Stimulated activated CD4-positive, alpha-beta T cell treated with anti-CD3 and anti-CD28 coated beads, Interleukin-1b, Interleukin-23, amount 100 ng/mL, for 24 hours (primary cell): Measurements from ENCODE around the gene C20orf204.
"Not testable (repeated sequence)": the region's sequence is repeated elsewhere in the genome, so short reads cannot be mapped to it uniquely, and the experiment has no call there.

ENCODE experiments used
- DNase-seq, 4 experiments: peaks; one replicate each; pipeline ENCODE4 v3.0.0-alpha.2; 2020; ENCODE audit warnings: low read depth in 4 of 4, low spot score in 1 of 4

Gene C20orf204, protein sequence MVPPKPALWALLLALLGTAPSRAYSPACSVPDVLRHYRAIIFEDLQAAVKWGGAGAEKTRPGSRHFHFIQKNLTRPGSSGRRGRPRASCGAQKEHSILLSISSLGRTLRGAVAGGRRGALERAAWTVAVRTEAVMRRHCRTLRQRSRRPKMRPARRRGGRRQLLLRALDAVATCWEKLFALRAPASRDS

GRCh38 chr20:64035933-64036345 is at the start of gene C20orf204:
TSS of gene C20orf204 (plus strand) at chr20:64036182. CDS start at chr20:64036324, 142 bp downstream.
- DNase-seq, result no peak

GRCh38 chr20:64000906-64001305 is 35.1 kb upstream of the C20orf204 start:
- no peak for DNase-seq

GRCh38 chr20:64001607-64002011 is 34.4 kb upstream of the C20orf204 start:
- no peak for DNase-seq

DNA sequence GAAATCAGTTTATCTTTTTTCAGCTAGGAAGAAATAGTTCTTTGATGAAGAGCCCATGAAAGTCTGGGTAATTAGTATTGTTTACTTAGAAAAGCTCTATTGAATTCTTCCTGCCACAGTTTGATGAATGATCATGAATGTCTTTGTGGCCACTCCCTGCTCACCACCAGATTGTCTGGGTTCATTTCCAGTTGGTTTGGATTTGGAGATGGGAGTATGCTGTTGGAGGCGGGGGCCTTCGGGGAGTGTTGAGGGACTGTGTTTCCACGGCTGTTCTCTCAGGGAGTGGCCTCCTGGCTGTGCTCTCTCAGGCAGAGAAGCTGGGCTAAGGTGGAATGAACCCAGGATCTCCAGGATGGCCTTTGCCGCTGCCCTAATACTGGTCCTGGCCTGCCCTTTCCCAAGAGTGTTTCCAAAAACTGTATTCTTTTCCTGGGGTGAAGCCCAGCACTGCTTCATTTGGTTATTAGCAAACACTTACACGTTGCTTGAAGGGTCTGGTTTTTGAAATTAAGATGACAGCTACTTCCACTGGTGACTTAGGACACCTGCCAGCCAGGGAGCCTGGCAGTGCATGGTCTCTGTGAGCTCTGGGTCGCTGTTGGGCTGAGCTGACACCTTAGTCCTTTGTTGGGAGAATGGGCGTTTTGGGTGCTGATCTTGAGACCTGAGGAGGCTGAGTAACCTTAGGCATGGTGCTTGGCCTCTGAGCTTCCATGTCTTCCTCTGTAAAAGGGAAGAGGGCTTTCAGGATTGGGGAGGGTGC is 31.8 kb upstream of the C20orf204 start:
- no peak for DNase-seq

DNA sequence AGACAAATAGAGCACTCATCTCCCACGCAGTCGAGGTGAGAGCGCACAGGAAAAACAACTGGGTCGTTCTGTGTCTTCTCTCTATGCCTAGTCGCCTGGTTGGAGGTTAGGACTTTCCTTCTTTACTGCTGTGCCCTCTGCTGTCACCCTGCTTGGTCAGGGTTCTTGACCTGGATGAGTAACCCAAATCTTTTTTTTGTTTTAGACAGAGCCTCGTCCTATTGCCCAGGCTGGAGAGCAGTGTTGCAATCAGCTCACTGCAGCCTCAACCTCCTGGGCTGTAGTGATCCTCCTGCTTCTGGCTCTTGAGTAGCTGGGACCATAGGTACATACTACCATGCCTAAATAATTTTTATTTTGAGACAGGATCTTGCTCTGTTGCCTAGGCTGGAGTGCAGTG is 30.6 kb upstream of the C20orf204 start:
- no peak for DNase-seq

DNA sequence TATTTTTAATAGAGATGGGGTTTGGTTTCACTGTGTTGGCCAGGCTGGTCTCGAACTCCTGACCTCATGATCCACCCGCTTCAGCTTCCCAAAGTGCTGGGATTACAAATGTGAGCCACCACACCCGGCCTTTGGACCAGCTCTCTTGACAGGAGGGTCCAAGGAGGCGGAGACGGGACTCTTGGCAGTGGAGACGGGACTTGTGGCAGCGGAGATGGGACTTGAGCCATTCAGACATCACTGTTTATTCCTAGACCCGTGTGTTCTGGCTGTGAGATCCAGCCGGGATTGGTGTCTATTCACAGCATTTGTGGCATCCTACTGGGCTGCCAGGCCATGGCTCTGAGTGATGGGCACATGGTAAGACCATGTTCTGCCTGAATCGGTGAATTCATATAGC is 29.5 kb upstream of the C20orf204 start:
- DNase-seq, result no peak

GRCh38 chr20:64006902-64007301 is 29.1 kb upstream of the C20orf204 start:
- DNase-seq, result no peak

GRCh38 chr20:64009811-64010387 is 26.1 kb upstream of the C20orf204 start:
- no peak for DNase-seq

DNA sequence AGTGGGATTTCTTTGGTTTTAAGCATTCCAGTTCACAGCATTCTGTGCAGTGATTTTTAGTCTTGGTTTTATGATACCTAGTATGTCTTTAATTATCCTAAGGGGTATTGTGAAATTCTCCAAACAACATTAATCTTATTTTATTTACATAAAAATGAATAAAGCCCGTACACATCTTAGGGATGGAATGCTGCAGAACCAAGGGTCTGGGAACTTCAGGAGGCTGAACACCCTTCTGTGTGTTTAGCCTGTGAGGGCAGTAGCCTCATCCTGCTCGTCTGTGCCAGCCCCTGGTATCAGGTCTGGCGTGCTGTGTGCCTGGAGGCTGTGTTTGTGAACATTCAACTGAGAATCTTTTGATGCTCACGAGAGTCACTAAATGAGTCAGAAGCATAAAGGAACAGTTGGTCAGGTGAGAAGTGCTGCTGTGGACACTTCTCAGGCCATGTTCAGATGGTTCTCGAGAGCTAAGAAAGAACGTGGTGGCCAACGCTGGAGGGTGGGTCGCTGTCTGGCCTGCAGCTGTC is 25.2 kb upstream of the C20orf204 start:
- no peak for DNase-seq

DNA sequence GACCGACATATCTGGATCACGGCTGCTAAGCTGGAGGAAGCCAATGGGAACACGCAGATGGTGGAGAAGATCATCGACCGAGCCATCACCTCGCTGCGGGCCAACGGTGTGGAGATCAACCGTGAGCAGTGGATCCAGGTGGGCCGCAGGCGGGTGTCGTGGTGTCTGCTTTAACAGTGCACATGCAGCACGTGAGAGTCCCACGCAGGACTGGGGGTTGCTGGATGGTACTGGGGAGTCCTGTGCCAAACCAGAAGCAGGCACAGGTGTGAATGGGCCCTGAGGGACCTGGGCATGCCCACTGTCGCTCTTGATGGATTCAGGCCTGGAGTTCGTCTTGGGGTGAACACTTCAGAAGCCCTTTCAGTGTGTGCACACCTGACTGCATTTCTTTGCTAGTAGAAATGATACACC is 24.6 kb upstream of the C20orf204 start:
- DNase-seq, result no peak

- not testable (repeated sequence) for DNase-seq
Measured at GRCh38 chr20:64012385-64013154, 23.4 kb upstream of the C20orf204 start.

DNA sequence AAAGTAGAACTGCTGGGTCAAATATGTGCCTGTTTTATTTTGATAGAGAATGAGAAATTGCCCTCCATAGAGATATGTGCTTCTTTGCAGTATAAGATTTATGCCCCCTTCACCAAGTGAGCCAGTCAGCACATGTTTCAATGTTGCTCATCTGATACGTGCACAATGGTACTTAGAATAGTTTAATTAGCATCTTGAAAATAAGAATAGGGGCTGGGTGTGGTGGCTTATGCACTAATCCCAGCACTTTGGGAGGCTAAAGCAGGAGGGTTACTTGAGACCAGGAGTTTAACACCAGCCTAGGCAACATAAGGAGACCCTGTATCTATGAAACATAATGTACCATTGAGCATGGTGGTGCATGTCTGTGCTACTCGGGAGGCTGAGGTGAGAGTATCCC is 20.3 kb upstream of the C20orf204 start:
- no peak for DNase-seq

DNA sequence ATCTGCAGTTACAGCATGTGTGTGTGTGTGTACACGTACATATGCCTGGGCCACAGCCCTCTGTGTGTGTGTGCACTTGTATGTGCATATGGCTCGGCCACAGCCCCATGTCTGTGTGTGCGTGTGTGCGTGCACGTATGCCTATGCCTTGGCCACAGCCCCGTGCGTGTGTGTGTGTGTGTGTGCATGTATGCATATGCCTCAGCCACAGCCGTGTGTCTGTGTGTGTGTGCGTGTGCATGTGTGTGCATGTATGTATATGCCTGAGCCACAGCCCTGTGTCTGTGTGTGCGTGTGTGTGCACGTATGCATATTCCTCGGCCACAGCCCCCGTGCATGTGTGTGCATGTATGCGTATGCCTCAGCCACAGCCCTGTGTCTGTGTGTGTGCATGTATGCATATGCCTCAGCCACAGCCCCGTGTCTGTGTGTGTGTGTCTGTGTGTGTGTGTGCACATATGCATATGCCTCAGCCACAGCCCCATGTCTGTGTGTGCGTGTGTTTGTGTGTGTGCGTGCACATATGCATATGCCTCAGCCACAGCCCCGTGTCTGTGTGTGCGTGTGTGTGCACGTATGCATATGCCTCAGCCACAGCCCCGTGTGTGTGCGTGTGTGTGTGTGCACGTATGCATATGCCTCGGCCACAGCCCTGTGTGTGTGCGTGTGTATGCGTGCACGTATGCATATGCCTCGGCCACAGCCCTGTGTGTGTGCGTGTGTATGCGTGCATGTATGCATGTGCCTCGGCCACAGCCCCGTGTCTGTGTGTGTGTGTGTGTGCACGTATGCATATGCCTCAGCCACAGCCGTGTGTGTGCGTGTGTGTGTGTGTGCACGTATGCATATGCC is 14.6 kb upstream of the C20orf204 start:
- DNase-seq, result no peak

- no peak for DNase-seq
Measured at GRCh38 chr20:64022671-64023360, 13.2 kb upstream of the C20orf204 start.

DNA sequence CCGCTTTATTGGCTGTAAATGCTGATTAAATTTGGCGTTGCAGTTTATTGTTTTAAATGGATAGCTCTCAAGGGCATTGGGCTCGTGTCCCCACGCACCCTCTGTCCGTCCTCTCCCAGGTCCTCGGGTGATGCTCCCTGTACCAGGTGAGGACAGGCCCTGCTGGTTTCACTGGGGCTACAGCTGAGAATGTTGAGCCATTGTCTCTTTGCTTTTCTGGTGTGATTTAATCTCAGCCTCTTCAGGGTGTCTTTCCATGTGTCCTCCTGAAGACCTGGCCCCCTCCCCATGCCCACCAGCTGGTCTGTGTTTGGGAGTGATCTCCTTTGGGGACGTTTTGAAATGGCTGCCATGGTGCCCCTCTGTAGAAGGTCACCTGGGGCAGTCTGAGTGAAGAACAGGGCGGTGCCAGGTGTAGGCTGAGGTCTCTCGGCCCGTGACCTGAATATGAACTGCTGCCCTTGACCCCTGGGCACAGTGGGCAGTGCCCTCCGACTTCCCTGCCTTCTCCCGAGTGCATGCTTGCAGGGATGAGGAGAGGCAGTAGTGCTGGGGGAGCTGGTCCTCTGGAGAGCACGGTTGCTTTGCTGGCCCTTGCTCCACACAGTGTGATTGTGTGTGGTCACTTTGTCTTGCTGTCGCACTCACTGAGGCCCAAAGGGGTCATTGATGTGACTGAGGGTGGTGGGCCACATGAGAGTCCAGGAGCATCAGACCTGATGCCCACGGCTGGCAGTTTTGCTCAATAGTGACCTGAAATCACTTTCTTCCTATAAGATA is 12.4 kb upstream of the C20orf204 start:
- DNase-seq, result no peak

GRCh38 chr20:64024141-64024990 is 11.6 kb upstream of the C20orf204 start:
- DNase-seq, result no peak

GRCh38 chr20:64025101-64025825 is 10.7 kb upstream of the C20orf204 start:
- DNase-seq, result no peak
